Measurements from ENCODE around the gene KDM5C.

Gene KDM5C

GRCh38 chrX:53250556-53250955 lies 25.5 kb upstream of the KDM5C start:
- no peak for DNase-seq (ENCODE audit: low spot score)

- no peak for DNase-seq (ENCODE audit: low spot score)
Observed at GRCh38 chrX:53249408-53250042, 24.5 kb upstream of the KDM5C start.

GRCh38 chrX:53247928-53248327 lies 22.9 kb upstream of the KDM5C start:
- no peak for DNase-seq (ENCODE audit: low spot score)

- no peak for DNase-seq (ENCODE audit: low spot score)
Observed at GRCh38 chrX:53246231-53246630, 21.2 kb upstream of the KDM5C start.

- peak; percentile 23 for DNase-seq (ENCODE audit: low spot score)
Observed at GRCh38 chrX:53244610-53245009, 19.6 kb upstream of the KDM5C start.

- DNase-seq (ENCODE audit: low spot score) = no peak
Observed at GRCh38 chrX:53242310-53242709, 17.3 kb upstream of the KDM5C start.

- no peak for DNase-seq (ENCODE audit: low spot score)
Observed at GRCh38 chrX:53241558-53241957, 16.6 kb upstream of the KDM5C start.

GRCh38 chrX:53239474-53239873 lies 14.5 kb upstream of the KDM5C start:
- no peak for DNase-seq (ENCODE audit: low spot score)

GRCh38 chrX:53237056-53237455 lies 12.0 kb upstream of the KDM5C start:
- DNase-seq (ENCODE audit: low spot score) = no peak

- no peak for DNase-seq (ENCODE audit: low spot score)
Observed at GRCh38 chrX:53236025-53236679, 11.1 kb upstream of the KDM5C start.

GRCh38 chrX:53235566-53235965 lies 10.6 kb upstream of the KDM5C start:
- no peak for DNase-seq (ENCODE audit: low spot score)

GRCh38 chrX:53234484-53234883 lies 9.5 kb upstream of the KDM5C start:
- no peak for DNase-seq (ENCODE audit: low spot score)

GRCh38 chrX:53233536-53233935 lies 8.5 kb upstream of the KDM5C start:
- no peak for DNase-seq (ENCODE audit: low spot score)

GRCh38 chrX:53230116-53230515 lies 5.1 kb upstream of the KDM5C start:
- DNase-seq (ENCODE audit: low spot score) = no peak

- no peak for DNase-seq (ENCODE audit: low spot score)
Observed at GRCh38 chrX:53227224-53227765, 2.3 kb upstream of the KDM5C start.

- peak; percentile 40 for DNase-seq (ENCODE audit: low spot score)
Observed at GRCh38 chrX:53223955-53224859, 800 bp downstream of the KDM5C start.

GRCh38 chrX:53223068-53223693 lies 1.8 kb downstream of the KDM5C start:
- DNase-seq (ENCODE audit: low spot score) = peak; percentile 6

GRCh38 chrX:53211391-53211978 lies 13.5 kb downstream of the KDM5C start:
- DNase-seq (ENCODE audit: low spot score) = no peak

- DNase-seq (ENCODE audit: low spot score) = no peak
Observed at GRCh38 chrX:53196678-53197077, 28.3 kb downstream of the KDM5C start.

- DNase-seq (ENCODE audit: low spot score) = no peak
Observed at GRCh38 chrX:53195401-53195800, 29.6 kb downstream of the KDM5C start.

GRCh38 chrX:53194308-53194707 lies 30.7 kb downstream of the KDM5C start:
- DNase-seq (ENCODE audit: low spot score) = no peak

GRCh38 chrX:53193093-53193492 lies 31.9 kb downstream of the KDM5C start:
- no peak for DNase-seq (ENCODE audit: low spot score)
